A549 treated with dexamethasone at 1 μM for 4 hours (cell line): ENCODE measurements around the gene PNKD. TPM values are rescaled to one million over a fixed set of nuclear protein-coding genes. Genes with fewer than 3 reads are reported as not detected.

Source experiments
- total RNA-seq: library from RNA; stranded (reverse); fragments of 200-300 nt; extraction: Qiagen RNA extraction; gene quantifications from 5 replicates; pipeline ENCODE4 v1.2.3, GENCODE V29; 2022

The PNKD gene
- 63.9 to 67.2 TPM (median 64.0 TPM) in 5 replicates for total RNA-seq

GRCh38 chr2:218269900-218270720 is at the start of gene PNKD, which contains the start of gene AAMP:
Gene PNKD, plus strand, starts transcription at chr2:218270519. Its CDS starts 17 bp downstream, at chr2:218270536.
Gene AAMP, minus strand, starts transcription at chr2:218270137. Its CDS starts 51 bp downstream, at chr2:218270086.

DNA sequence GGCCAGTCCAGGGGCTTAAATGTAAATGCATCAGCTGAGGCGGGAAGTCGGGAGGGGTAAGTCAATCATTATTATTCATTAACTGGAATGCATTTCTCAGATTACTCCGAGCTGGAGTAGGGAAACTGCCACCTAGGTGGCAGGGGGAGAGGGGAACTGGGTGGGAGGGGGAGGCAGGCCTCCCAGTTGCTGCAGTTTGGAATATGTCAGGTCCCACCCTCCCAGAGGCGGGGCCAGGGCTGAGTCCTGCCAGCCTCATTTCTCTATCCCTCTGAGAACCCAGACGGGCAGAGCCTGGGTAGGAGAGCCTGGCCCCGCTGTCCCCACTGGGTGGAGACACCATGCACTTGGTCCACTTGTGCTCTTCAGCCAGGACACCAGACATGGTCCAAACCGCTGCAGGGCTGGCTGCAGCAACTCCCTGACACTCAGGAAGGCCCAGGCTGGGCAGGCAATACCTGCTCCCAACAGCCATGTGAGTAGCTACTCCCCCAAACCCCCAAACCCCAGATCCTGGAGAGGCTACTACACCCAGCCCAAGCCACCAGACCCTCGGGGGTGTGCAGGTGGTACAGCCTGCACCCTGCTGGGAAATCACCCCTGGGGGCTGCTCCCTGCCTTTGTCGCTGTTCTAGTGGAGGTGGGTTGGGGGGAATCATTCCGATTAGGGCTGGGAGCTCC is 9.4 kb upstream of the PNKD start, which contains the start of gene GPBAR1:
Gene GPBAR1 (plus strand): TSS at position 274 of the 681 bp plus-strand sequence. CDS start 1,710 bp downstream, outside the sequence.

GRCh38 chr2:218292048-218293014 is 22.0 kb downstream of the PNKD start, which contains the start of gene TMBIM1:
Gene TMBIM1, minus strand, starts transcription at chr2:218292503. Its CDS starts 10,362 bp downstream, at chr2:218282141.

DNA sequence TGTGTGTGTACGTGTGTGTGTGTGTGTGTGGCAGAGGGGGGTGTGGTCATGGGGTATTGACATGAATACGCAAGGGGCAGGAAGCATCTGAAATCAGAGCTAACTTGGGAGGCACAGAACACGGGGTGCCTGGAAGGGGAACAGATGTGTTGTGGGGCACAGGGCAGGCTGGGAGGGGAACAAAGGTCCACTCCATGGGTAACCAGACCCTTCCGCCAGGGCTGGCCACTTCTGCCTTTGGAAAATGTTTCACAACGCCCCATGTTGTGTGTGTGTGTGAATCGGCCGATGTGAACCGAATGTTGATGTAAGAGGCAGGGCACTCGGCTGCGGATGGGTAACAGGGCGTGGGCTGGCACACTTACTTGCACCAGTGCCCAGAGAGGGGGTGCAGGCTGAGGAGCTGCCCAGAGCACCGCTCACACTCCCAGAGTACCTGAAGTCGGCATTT is 111.6 kb downstream of the PNKD start, which contains the start of gene SLC11A1:
Gene SLC11A1 (plus strand): TSS at position 358 of the 451 bp plus-strand sequence. CDS start 96 bp downstream, outside the sequence.

Other genes with a start within 250 kb of the PNKD start
- gene RUFY4, start 201.3 kb upstream of the PNKD start, total RNA-seq: not detected in 5 replicates
- not detected in 5 replicates for gene CXCR2, start 144.5 kb upstream of the PNKD start, total RNA-seq
- gene CXCR1, start 103.6 kb upstream of the PNKD start, total RNA-seq: not detected in 5 replicates
- 291 to 312 TPM (median 310 TPM) in 5 replicates for gene ARPC2, start 53.3 kb upstream of the PNKD start, total RNA-seq
- 0.17 to 0.59 TPM (median 0.49 TPM) in 5 replicates for gene GPBAR1, start 9.5 kb upstream of the PNKD start, total RNA-seq
- 117 to 194 TPM (median 124 TPM) in 5 replicates for gene AAMP, start 382 bp upstream of the PNKD start, total RNA-seq
- gene TMBIM1, start 22.0 kb downstream of the PNKD start, total RNA-seq: 125 to 143 TPM (median 136 TPM) in 5 replicates
- 0.11 to 0.18 TPM in 2 of 5 replicates, not detected in the others for gene CATIP, start 86.3 kb downstream of the PNKD start, total RNA-seq
- gene SLC11A1, start 111.8 kb downstream of the PNKD start, total RNA-seq: 0.11 to 0.20 TPM (median 0.16 TPM) in 5 replicates
- gene CTDSP1, start 129.3 kb downstream of the PNKD start, total RNA-seq: 54.3 to 79.0 TPM (median 77.9 TPM) in 5 replicates
- gene VIL1, start 148.6 kb downstream of the PNKD start, total RNA-seq: 0.16 to 0.40 TPM (median 0.27 TPM) in 5 replicates